ENCODE measurements around the gene TEX53.

The TEX53 gene

DNA sequence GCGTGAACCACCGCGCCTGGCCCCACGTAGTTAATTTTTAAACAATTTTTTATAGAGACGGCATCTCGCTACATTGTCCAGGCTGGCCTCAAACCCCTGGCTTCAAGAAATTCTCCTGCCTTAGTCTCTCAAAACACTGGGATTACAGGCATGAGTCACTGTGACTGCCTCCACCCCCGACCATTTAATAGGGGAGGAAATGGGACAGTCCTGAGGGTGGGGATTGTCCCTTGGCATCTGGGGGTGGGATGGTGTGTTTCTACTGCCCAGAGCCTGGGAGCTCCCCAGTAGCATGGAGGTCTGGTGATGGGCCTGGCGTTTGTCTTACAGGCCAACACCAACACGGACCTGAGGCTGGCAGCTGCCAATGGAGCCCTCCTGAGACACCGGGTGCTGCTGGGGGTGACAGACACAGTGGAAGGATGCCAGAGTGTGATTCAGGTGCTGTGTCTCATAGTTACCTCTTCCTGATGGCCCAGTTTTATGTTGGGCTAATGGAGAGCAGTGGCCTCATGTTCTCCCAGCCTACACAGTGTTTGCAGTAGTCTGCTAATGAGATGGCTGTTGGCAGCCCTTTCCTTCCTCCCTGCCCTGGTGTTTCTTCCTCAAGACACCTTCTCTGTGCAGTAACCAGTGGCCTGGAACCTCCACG, 24.0 kb downstream of the TEX53 start:
- no peak for DNase-seq

DNA sequence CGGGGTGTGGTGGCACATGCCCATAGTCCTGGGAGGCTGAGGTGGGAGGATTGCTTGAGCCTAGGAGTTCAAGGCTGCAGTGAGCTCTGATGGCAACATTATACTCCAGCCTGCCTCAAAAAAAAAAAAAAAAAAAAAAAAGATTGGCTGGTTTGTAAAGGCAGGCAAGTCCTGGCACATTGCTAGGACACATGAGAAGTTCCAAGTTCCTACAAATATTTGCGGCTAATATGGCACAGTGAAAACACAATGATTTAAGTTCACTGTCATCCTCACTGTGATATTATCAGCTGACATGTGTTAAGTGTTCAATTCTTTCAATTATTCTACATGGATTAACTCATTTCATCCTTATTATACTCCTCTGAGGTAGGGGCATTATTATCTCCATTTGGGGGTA, 26.4 kb downstream of the TEX53 start:
- DNase-seq: no peak

DNA sequence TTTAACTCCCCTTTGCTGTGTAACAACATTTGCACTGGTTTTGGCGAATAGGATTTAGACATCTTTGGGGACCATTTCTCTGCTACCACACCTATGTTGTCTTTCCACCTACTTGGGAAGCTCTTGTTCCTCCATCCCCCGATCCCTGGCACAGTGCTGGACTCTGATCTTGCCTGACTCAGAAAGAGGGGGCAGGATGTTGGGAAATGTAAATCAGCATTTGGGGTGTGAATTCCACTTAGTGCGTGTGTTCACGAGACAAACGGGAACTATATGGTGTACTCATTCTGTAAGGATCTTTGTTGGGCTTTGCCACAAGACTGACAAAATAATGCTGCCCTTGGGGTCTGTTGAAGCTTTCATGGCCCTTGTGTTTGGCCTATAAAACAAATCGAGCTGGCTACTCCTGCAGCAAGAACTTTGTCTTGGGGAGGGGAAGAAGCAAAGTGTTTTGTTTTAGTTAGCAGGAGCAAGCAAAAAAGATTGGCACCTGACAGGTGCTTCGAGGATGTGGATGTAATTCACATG, 28.0 kb downstream of the TEX53 start:
- DNase-seq: no peak

DNA sequence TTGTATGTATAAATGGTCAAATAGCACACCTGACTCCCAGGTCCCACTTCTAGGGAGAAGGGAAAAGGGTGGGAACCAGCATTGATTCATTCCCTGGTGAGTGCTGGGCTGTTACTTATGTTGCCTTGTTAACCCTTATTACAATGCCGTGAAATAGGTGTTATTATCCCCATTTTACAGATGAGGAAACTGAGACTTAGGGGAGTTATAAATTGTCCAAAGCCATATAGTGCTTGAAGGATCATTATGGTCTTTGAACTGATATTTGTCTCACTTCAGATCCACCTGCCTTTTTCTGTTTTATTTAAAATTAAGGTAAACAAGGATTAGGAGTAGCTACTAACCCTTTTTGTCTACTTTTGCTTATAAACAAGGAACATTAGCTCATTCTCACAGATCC, 30.1 kb downstream of the TEX53 start:
- no peak for DNase-seq

GRCh38 chr9:114626415-114627020, 31.1 kb downstream of the TEX53 start:
- no peak for DNase-seq

GRCh38 chr9:114624677-114625076, 32.9 kb downstream of the TEX53 start:
- DNase-seq: no peak

DNA sequence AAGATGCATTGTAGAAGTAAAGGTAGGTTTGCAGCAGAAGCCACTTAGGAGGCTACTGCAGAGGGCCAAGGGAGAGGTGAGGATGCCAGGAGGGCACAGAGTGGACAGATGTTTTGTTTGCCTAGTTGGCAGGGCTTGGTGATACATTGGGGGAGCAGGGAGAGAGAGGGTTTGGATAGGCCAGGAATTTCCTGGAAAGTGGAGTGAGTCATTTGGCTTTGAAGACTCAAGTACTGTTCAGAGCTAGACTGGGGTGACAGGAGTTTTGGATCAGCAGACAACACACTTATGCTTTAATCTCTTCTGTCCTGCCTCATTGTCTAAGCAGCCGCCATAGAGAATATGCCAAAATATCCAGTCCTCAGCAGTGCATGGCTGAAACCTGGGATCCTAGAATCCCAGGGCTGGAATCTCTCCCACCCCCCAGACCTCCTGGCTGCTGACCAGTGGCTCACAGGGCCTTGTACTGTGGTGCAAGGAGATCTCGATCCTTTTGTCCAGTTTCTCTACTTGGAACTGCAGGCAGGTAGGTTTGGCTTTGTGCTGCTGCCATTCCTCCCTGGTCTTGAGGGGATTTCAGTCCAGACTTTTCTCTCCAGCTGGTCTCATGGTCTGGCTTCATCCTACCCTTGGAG, 35.5 kb downstream of the TEX53 start:
- DNase-seq: no peak

GRCh38 chr9:114621561-114621960, 36.0 kb downstream of the TEX53 start:
- DNase-seq: no peak

GRCh38 chr9:114619191-114619761, 38.3 kb downstream of the TEX53 start:
- DNase-seq: no peak

DNA sequence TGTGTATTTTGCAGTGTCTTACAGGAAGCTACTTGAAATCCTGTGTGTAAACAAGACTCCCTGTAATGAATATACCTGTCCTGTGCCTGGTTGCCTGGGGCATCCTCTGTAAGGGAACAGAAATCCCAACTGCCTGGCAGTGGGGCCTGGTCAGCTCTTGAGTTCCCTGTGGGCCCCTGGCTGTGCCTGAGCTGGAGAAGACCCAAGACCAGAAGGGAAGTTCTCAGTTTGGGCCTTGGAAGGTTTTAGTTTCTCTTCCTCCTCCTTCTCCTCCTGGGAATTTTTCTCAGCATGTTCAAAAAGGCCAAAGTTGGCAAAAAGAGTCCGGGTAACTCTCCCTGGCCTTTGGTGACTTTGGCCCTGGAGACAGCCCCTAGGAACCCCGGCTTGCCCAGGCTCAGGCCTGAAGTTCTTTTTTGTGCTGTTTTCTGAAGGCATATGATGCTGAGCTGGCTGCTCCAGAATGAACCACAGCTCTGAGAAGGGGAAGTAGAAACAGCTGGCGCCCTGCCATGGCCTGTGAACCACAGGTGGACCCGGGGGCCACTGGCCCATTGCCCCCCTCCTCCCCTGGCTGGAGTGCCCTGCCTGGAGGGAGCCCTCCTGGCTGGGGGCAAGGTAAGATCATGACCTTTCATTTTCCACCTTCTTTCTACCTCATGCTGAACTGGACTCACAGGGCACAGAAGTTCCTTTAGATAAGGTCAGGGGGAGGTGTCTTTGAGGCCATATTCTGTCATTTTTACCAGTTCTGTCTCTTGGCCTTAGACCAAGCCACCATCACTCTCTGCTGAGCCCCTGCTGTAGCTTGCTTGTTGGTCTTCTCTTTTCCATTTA, 40.7 kb downstream of the TEX53 start:
- no peak for DNase-seq

GRCh38 chr9:114614373-114614772, 43.2 kb downstream of the TEX53 start:
- DNase-seq: no peak

GRCh38 chr9:114613919-114614318, 43.7 kb downstream of the TEX53 start:
- DNase-seq: no peak

- no peak for DNase-seq
Measured at GRCh38 chr9:114613087-114613486, 44.5 kb downstream of the TEX53 start.

- no peak for DNase-seq
Measured at GRCh38 chr9:114612272-114612923, 45.2 kb downstream of the TEX53 start.

DNA sequence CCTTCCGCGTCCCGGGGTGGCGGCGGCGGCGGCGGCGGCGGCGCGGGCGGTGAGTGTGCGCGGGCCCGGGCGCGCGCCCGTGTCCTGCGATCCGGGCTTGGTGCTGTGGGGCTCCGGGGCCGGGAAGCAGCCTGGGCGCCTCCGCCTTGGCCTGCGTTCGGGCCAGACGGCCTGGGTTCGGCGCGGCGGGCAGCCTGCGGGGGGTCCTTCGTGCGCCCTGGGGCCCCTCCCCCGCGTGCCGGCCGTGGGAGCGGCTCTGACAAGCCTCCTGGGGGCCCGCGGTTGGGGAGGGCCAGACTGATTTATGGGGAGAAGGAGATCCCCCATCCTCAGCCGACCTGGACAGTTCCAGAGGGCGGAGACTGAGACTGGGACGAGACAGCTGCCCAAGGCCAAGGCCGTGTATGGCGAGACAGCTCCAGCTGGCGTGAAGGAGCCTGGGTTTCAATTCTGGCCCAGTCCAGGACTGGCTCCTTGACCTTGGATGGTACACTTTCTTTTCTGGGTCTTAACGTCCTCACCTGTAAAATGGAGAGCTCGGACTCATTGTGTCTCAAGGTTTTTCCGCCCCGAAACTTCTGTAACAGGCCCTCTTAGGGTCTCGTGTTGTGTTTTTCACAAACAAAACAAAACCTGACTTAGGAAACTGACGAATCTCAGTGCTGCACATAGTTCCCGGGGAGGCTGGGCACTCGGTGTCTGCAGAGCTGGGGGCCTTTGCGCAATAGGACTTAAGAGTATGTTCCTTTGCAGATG, 45.9 kb downstream of the TEX53 start:
- DNase-seq: peak; percentile 57

DNA sequence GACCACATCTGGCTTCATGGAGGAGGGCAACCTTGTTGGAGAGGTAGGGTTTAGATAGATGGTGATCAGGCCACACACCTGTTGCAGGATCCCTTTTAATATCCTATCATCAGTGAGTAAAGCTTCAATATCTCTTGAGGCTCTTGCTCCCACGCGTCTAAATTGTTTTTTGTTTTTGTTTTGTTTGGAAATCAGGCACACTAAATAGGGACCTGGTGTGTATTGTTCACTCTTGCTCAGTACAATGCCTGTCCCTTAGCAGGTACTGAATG, 49.1 kb downstream of the TEX53 start:
- DNase-seq: no peak

DNA sequence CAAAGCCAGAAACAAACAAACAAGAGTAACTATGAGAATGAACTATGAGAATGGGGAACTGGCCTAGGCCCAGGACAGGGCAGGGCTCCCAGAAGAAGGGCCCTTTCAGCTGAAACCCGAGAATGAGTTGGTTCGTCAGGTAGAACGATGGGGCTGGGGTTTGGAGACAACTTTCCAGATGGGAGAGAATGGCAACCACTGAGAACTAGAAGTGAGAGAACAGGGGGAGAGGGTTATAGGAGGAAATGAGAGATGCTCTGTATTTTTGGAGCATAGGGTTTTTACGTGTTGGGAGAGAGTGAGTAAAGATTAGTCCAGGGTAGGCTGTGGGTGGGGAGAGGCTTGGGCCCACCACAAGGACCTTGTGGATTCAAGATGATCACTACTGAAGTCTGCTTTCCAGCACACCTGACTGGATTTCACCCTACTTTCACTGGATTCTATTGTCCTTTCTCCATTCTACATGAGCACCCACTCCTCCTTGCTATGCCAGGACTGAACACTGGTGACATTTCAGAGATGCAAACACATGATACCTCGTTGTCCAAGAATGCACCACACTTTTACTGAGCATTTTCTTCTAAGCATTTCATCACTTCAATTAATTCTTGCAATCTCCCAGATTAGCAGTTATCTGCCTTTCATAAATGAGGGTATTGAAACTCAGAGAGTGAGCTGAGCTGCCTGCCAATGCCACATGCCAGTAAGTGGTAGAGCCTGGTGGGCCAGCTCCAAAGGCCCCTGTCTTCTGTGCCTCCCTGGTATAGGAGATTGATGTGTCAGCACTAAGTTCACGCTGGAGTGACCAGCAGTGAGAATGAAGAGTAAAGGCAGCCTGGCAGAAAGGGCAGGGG, 49.7 kb downstream of the TEX53 start:
- DNase-seq: no peak

- DNase-seq: no peak
Measured at GRCh38 chr9:114606597-114607207, 50.9 kb downstream of the TEX53 start.
